IMR-90 (cell line): ENCODE measurements around the gene ALK. TPM values are rescaled to one million over a fixed set of nuclear protein-coding genes. Genes with fewer than 3 reads are reported as not detected.

Experiments used
- ATAC-seq: fragments of 200-7000 bp; cut with Tn5 transposase; 2 replicates; pipeline ENCODE4 v1.9.1; 2020; ENCODE audit warnings: low read depth, mild to moderate bottlenecking, moderate library complexity
- BruUV-seq: library from RNA; stranded (reverse); fragments of 400-500 nt; replicated peaks from 2 replicates; lab custom pipeline; 2021; lab: Mats Ljungman, UMichigan
- CTCF ChIA-PET: fragments of 300-600 bp; formaldehyde crosslinking; extraction: SDS; loops from one replicate; lab custom pipeline; 2021; ENCODE audit warnings: antibody characterized with exemption; lab: Yijun Ruan, JAX
- POLR2A ChIA-PET: fragments of 300-600 bp; sonication (Branson Sonifier 250); formaldehyde crosslinking; loops from one replicate; lab custom pipeline; 2022; ENCODE audit warnings: antibody characterized with exemption; ENCODE audit not compliant: unreplicated experiment; lab: Charles Lee
- DNase-seq: peaks from one replicate; pipeline ENCODE4 v3.0.0; 2013
- H2AFZ ChIP-seq: replicated peaks from 2 replicates; pipeline ENCODE3; 2013; ENCODE audit warnings: low read length, mild to moderate bottlenecking; ENCODE audit not compliant: poor library complexity
- H2AK5ac ChIP-seq: 2 replicates; pipeline ENCODE4 v1.6.1; 2013; ENCODE audit warnings: low read depth, low read length, inconsistent platforms
- H2AK9ac ChIP-seq: replicated peaks from 2 replicates; pipeline ENCODE3; 2013; ENCODE audit warnings: mild to moderate bottlenecking, low read depth, low read length, moderate library complexity; ENCODE audit not compliant: poor library complexity
- H2BK120ac ChIP-seq: 2 replicates; pipeline ENCODE4 v1.6.1; 2013; ENCODE audit warnings: low read depth, low read length, inconsistent platforms
- H2BK15ac ChIP-seq: 3 replicates; pipeline ENCODE4 v1.6.1; 2013; ENCODE audit warnings: low read depth, low read length, inconsistent platforms
- H2BK20ac ChIP-seq: 2 replicates; pipeline ENCODE4 v1.6.1; 2013; ENCODE audit warnings: low read depth, mild to moderate bottlenecking, inconsistent platforms, low read length, moderate library complexity
- H2BK5ac ChIP-seq: 2 replicates; pipeline ENCODE4 v1.6.1; 2013; ENCODE audit warnings: mild to moderate bottlenecking, low read depth, low read length, inconsistent platforms; ENCODE audit not compliant: poor library complexity, severe bottlenecking
- H3K14ac ChIP-seq: replicated peaks from 2 replicates; pipeline ENCODE4 v1.6.1; 2013; ENCODE audit warnings: low read depth, low read length, inconsistent platforms
- H3K18ac ChIP-seq: 2 replicates; pipeline ENCODE4 v1.6.1; 2013; ENCODE audit warnings: low read depth, low read length, control low read depth
- H3K23ac ChIP-seq: 2 replicates; pipeline ENCODE4 v1.6.1; 2013; ENCODE audit warnings: low read depth, low read length, inconsistent platforms
- H3K27ac ChIP-seq: 2 replicates; pipeline ENCODE4 v1.5.1; 2013; ENCODE audit warnings: mild to moderate bottlenecking, control low read depth, low read length; ENCODE audit not compliant: insufficient read depth
- H3K27me3 ChIP-seq: 2 replicates; pipeline ENCODE4 v1.6.1; 2013; ENCODE audit warnings: low read length; ENCODE audit not compliant: control insufficient read depth, insufficient read depth
- H3K36me3 ChIP-seq: 2 replicates; pipeline ENCODE4 v1.6.1; 2013; ENCODE audit warnings: low read length, mixed read lengths; ENCODE audit not compliant: control insufficient read depth, insufficient read depth
- H3K4ac ChIP-seq: 2 replicates; pipeline ENCODE4 v1.6.1; 2013; ENCODE audit warnings: low read depth, low read length, inconsistent platforms
- H3K4me1 ChIP-seq: 2 replicates; pipeline ENCODE4 v1.6.1; 2013; ENCODE audit warnings: low read length, mixed read lengths; ENCODE audit not compliant: control insufficient read depth, insufficient read depth
- H3K4me2 ChIP-seq: 2 replicates; pipeline ENCODE4 v1.6.1; 2013; ENCODE audit warnings: low read depth, mild to moderate bottlenecking, control low read depth, low read length, moderate library complexity
- H3K4me3 ChIP-seq: 2 replicates; pipeline ENCODE4 v1.5.1; 2013; ENCODE audit warnings: low read depth, mild to moderate bottlenecking, control low read depth, low read length, moderate library complexity; ENCODE audit not compliant: insufficient read depth
- H3K56ac ChIP-seq: 2 replicates; pipeline ENCODE4 v1.6.1; 2013; ENCODE audit warnings: low read length, inconsistent platforms; ENCODE audit not compliant: insufficient read depth; ENCODE audit errors: extremely low read depth
- H3K79me1 ChIP-seq, 2 experiments: 2 replicates each; pipeline ENCODE4 v1.6.1; 2013; ENCODE audit warnings: low read length in 2 of 2, inconsistent platforms in 1 of 2, low read depth in 1 of 2
- H3K9ac ChIP-seq: 2 replicates; pipeline ENCODE4 v1.6.1; 2013; ENCODE audit warnings: low read depth, low read length, control low read depth
- H3K9me1 ChIP-seq: 2 replicates; pipeline ENCODE4 v1.6.1; 2013; ENCODE audit warnings: low read length, inconsistent platforms; ENCODE audit not compliant: insufficient read depth
- H3K9me3 ChIP-seq: 2 replicates; pipeline ENCODE4 v1.6.1; 2013; ENCODE audit warnings: low read length; ENCODE audit not compliant: control insufficient read depth, insufficient read depth
- H4K20me1 ChIP-seq: 2 replicates; pipeline ENCODE4 v1.6.1; 2013; ENCODE audit warnings: low read length, inconsistent platforms; ENCODE audit not compliant: insufficient read depth
- H4K5ac ChIP-seq: 2 replicates; pipeline ENCODE4 v1.6.1; 2013; ENCODE audit warnings: mild to moderate bottlenecking, low read depth, low read length, control low read depth
- H4K8ac ChIP-seq, 2 experiments: 2 replicates each; pipeline ENCODE4 v1.6.1; 2013; ENCODE audit warnings: low read depth in 2 of 2, low read length in 2 of 2, control low read depth in 1 of 2, inconsistent platforms in 1 of 2
- H4K91ac ChIP-seq: 2 replicates; pipeline ENCODE4 v1.6.1; 2013; ENCODE audit warnings: low read depth, low read length, inconsistent platforms; ENCODE audit not compliant: insufficient read depth
- CHD1 ChIP-seq: IDR thresholded peaks from 2 replicates; pipeline ENCODE4 v1.6.1; 2012; ENCODE audit warnings: low read depth, low read length, improper control_type of control experiment
- FOS ChIP-seq: fragments of 150-350 bp; IDR thresholded peaks from 2 replicates; pipeline ENCODE4 v1.6.1; 2016; ENCODE audit warnings: low read depth, low read length
- MXI1 ChIP-seq: IDR thresholded peaks from 2 replicates; pipeline ENCODE4 v1.6.1; 2012; ENCODE audit warnings: low read depth, mild to moderate bottlenecking, low read length, moderate library complexity, borderline replicate concordance
- POLR2A ChIP-seq: IDR thresholded peaks from 2 replicates; pipeline ENCODE4 v1.6.1; 2012; ENCODE audit warnings: mild to moderate bottlenecking, low read depth, low read length
- RCOR1 ChIP-seq: IDR thresholded peaks from 2 replicates; pipeline ENCODE4 v1.6.1; 2012; ENCODE audit warnings: mild to moderate bottlenecking, low read length, improper control_type of control experiment; ENCODE audit not compliant: insufficient replicate concordance
- SMC3 ChIP-seq: fragments of 150-350 bp; IDR thresholded peaks from 2 replicates; pipeline ENCODE4 v1.6.1; 2016; ENCODE audit warnings: low read depth, mild to moderate bottlenecking, antibody characterized with exemption, low read length, moderate library complexity
- WGBS, 2 experiments: methylation state at CpG; one replicate each; pipeline versions ENCODE4 v1.1.5 to v1.1.7; 2013; ENCODE audit warnings: missing lambda C conversion rate in 2 of 2; ENCODE audit not compliant: insufficient read length in 1 of 2; ENCODE audit errors: extremely low coverage in 2 of 2; 5-methylcytosine and 5-hydroxymethylcytosine counted together
- dilution Hi-C: fragments of 300-500 bp; cut with HindIII; formaldehyde crosslinking; loops from one replicate; pipeline ENCODE4 v1.14.3; 2018; ENCODE audit warnings: low sequenced_read_pairs; ENCODE audit not compliant: unreplicated experiment
- in situ Hi-C: fragments of 300-500 bp; cut with MboI; formaldehyde crosslinking; loops from 3 replicates; pipeline ENCODE4 v1.14.3; 2019; ENCODE audit warnings: low sequenced_read_pairs, inconsistent platforms, mixed read lengths
- intact Hi-C: fragments of 100-400 bp; cut with micrococcal nuclease; formaldehyde crosslinking; loops from 2 replicates; pipeline ENCODE4 v1.10.0; 2022
- polyA plus RNA-seq, 3 experiments: library from polyadenylated mRNA; depleted of rRNA; stranded (reverse); fragments of >200 nt; gene quantifications; 2 replicates each; pipeline ENCODE4 v1.2.3, GENCODE V29; 2012; ENCODE audit warnings: low replicate concordance in 1 of 3
- total RNA-seq: library from RNA; depleted of rRNA; stranded (reverse); fragments of >200 nt; gene quantifications from 2 replicates; pipeline ENCODE4 v1.2.3, GENCODE V29; 2012
- TF ChIP-seq, protein P1 (sequence below): fragments of 150-350 bp; IDR thresholded peaks from 2 replicates; pipeline ENCODE4 v1.6.1; 2016; ENCODE audit warnings: low read depth, mild to moderate bottlenecking, low read length, moderate library complexity, borderline replicate concordance

ALK gene
- total and polyA plus RNA-seq, 2 of the 4 experiments (the other 2 are of a cell fraction), result not detected

DNA sequence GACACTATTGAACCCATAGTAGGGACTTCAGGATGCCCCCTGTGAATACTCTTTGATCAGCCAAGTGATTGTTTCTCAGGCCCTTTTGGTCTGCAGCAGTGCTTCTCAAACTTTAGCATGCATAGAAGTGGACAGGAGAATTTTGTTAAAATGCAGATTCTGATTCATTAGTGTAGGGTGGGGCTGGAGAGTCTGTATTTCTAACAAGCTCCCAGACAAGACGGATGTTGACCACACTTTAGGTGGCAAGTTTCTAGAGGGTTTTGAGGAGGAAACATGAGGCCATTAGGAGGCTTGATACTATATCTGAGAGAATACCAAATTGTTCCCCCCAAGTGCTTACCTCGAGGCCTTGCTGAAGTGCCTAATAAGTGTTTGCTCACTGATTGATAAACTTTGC, 488.3 kb downstream of the ALK start:
- Histone ChIP-seq H2BK20ac (no peak overlapping the region), H3K27ac (no peak overlapping the region), H3K4ac (no peak overlapping the region), H3K18ac (no peak overlapping the region), H2BK15ac (no peak overlapping the region), H2BK120ac (no peak overlapping the region), H4K91ac (no peak overlapping the region), H2AK5ac (no peak overlapping the region), H3K14ac (no peak overlapping the region), H3K56ac (no peak overlapping the region), H2AFZ (no peak overlapping the region), H3K4me2 (no peak overlapping the region), H3K27me3 (peaks cover 2% of the 10 kb centered on the region; the same call in 1 of the 2 replicates), H3K23ac (no peak overlapping the region), H3K36me3 (no peaks in the 10 kb centered on the region), H3K4me1 (no peaks in the 10 kb centered on the region), H2AK9ac (no peak overlapping the region), H3K79me1 (no peaks in the 10 kb centered on the region), H4K20me1 (no peaks in the 10 kb centered on the region), H3K4me3 (no peak overlapping the region), H3K9ac (no peak overlapping the region), H4K8ac (no peak overlapping the region), H2BK5ac (no peak overlapping the region), H3K9me3 (no peaks in the 10 kb centered on the region), H3K9me1 (no peaks in the 10 kb centered on the region), H4K5ac (no peak overlapping the region)
- intact Hi-C loops, result no loop called here
- ChIA-PET POLR2A (no interaction called here), CTCF (no interaction called here)
- TF ChIP-seq MXI1 (no peak), FOS (no peak), POLR2A (no peak), RCOR1 (no peak), SMC3 (no peak), CHD1 (no peak)
- TF ChIP-seq, protein P1, sequence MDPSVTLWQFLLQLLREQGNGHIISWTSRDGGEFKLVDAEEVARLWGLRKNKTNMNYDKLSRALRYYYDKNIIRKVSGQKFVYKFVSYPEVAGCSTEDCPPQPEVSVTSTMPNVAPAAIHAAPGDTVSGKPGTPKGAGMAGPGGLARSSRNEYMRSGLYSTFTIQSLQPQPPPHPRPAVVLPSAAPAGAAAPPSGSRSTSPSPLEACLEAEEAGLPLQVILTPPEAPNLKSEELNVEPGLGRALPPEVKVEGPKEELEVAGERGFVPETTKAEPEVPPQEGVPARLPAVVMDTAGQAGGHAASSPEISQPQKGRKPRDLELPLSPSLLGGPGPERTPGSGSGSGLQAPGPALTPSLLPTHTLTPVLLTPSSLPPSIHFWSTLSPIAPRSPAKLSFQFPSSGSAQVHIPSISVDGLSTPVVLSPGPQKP, result no peak
- WGBS, 2 experiments, result no CpG with 5 or more reads among the region's 2 CpGs
- in situ Hi-C loops, result no loop called here
- dilution Hi-C loops, result no loop called here
- ATAC-seq (no peak), DNase-seq (no peak)
- no TSS peak for BruUV-seq
